DMS53 (cell line): ENCODE measurements around the gene UBAC2.

Source experiments
- DNase-seq: peaks from one replicate; lab custom pipeline; 2025; lab: John Stamatoyannopoulos, UW

UBAC2 gene

DNA sequence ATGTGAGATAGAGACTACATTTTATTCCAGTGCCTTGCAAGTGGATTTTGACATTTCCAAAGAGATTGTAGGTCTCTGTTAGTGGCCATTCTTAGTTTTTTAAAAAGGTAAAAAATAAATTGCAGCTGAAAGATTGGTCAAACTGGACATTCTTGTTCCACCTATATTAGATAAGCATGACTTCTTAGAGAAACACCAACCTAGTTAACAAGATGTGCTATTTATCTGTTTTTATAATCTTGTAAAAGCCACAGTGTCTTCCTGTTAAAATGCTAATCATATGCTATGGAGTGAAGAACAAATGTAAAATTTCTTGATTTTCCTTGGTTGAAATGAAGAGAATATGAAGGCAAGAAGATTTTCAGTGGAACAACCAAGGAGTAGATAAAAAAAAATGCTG is 140.0 kb downstream of the UBAC2 start:
- DNase-seq = no peak

- DNase-seq = no peak
These were observed 141.5 kb downstream of the UBAC2 start for GRCh38 chr13:99341969-99342722.

GRCh38 chr13:99342723-99343315 is 142.2 kb downstream of the UBAC2 start:
- no peak for DNase-seq

- DNase-seq = no peak
These were observed 144.1 kb downstream of the UBAC2 start for GRCh38 chr13:99344610-99345208.

GRCh38 chr13:99345345-99345744 is 144.7 kb downstream of the UBAC2 start:
- DNase-seq = no peak

- DNase-seq = no peak
These were observed 145.8 kb downstream of the UBAC2 start for GRCh38 chr13:99346335-99347042.

GRCh38 chr13:99347335-99347878 is 146.8 kb downstream of the UBAC2 start:
- no peak for DNase-seq

GRCh38 chr13:99347911-99348451 is 147.3 kb downstream of the UBAC2 start:
- no peak for DNase-seq

DNA sequence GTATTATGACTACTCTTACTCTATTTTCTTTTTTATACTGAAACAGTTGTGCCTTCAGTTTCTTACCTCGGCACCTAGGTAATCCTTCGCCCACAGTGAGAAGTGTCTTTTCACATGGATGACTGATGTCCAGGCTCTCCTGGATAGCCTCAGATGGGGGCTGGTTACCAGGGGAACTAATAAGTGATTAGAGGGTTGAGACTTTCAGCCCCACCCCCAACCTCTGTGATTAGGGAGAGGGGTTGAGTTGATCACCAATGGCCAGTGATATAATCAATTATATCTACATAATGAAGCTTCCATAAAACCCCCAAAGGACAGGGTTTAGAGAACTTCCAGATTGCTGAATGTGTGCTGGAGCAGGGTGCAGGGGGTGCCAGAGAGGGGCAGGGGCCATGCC is 149.5 kb downstream of the UBAC2 start:
- DNase-seq = no peak

- DNase-seq = no peak
These were observed 151.1 kb downstream of the UBAC2 start for GRCh38 chr13:99351772-99352171.

- no peak for DNase-seq
These were observed 151.9 kb downstream of the UBAC2 start for GRCh38 chr13:99352351-99353245.

GRCh38 chr13:99353246-99353600 is 152.6 kb downstream of the UBAC2 start:
- no peak for DNase-seq

- DNase-seq = no peak
These were observed 153.2 kb downstream of the UBAC2 start for GRCh38 chr13:99353836-99354235.

GRCh38 chr13:99354371-99354951 is 153.8 kb downstream of the UBAC2 start:
- DNase-seq = no peak

DNA sequence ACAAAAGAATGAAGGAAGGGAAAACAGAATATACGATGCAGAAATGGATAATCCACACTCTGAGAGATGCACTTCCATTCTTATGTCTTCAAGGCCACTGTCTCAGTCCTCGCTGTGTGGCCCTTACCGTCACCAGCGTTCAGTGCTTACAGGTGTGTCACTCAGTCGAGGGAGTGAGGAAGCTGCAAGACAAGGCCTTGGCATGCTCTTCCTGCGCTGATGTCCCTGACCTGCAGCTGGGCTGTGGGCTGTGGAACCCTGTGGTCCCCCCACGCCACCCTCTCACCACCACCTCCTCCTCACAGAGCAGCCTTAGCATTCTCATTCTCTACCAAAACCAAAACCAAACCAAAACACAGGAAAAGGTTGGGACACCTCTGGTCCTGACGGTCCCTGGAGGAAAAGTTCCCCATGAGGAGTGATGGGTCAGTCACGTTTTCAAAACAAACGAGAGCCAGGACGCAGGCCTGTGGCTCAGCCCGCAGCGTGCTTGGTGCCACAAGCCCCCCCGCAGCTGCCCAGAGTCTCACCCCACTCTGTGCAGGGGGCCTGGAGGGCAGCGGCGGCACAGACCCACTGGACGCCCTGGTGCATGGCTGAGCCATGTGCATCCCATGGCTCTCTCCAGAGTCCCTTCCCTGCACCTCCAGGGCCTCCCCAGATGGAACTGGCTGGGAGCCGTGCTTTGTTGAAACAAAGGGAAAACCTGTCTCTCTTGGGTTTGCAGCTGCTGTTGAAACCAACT is 154.8 kb downstream of the UBAC2 start:
- no peak for DNase-seq

DNA sequence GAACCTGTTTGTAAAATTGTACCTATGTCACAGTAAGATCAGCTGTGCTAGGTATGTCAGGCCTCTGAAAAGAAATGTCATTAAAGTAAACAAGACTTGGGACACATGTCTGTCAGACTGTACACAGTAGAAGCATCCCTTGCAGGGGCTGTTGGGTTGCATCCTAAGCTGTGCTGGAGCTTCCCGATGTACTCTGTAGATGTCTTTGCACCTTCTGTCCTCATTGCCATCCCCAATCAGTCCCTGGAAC is 155.3 kb downstream of the UBAC2 start:
- DNase-seq = no peak

DNA sequence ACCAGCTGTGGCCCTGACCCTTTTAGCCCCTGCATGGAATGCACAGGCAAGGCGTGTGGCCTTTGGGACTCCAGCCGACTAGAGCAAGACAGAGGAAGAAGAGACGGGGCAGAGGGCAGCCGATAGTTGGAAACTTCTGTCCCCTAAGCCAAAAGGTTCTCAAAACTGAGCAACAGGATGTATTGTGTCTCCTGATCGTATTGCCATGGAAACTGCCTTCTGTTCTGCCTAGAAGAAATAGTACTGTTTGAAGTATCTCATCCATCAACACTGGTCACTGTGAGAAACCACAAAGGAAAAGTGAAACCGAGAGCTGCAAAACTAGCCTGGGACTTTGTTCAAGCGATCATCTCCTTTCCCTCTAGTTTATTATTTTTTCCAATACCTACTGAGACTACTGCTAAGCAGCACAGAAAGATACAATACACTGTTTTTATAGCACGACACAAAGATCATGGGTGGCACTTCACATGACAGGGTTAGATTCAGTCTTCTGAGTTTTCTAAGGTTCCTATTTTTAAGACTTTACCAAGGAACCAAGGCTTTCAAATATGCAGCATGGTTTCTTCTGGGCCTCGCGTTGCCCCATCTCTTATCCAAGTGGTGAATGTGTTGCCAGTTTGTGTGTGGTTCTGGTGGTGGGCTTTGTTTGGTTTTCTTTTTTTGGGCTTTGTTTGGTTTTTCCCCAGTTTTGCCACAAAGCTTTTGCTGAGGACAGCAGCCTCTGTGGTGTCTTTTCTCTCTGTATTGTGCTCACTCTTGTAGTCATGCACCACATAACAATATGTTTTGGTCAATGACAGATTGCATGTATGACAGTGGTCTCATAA is 155.8 kb downstream of the UBAC2 start:
- DNase-seq = no peak

DNA sequence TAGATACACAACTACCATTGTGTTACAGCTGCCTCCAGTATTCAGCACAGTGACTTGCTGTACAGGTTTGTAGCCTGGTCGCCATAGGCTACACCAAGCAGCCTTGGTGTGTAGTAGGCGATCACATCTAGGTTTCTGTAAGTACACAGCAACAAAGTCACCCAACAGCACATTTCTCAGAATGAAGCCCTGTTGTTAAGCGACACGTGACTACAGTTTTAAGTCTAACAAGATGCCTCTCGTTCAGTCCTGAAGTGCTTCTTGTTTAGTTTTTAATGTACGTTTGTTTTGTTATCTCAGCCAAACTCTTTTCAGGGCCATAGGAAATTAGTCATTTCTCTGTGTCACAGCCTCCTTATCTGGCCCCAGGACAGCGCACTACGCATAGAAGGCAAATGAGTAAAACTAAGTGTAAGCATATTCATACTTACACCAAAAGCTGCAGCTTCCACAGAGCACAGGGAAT is 156.5 kb downstream of the UBAC2 start:
- no peak for DNase-seq

DNA sequence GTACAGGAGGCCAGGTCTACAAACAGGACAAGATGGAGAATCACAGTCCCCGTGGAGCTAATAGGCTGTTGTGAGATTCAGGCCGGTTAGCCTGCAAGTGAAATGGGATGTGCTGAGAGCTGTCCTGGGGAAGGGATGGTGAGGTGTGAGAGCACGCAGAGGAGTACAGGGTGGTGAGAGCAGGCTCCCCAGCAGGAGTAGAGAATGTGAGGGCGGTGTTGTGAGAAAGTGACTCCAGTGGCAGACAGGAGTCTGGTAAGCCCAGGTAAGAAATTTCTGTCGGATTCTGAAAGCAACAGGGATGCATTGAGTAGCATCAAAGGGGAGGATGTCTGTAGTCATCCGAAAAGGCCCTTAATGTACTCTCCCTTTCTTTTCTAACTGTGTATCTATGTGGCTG is 157.3 kb downstream of the UBAC2 start:
- no peak for DNase-seq

GRCh38 chr13:99359528-99359927 is 158.9 kb downstream of the UBAC2 start:
- DNase-seq = no peak
